ENCODE data around the gene C5orf46.

DNA sequence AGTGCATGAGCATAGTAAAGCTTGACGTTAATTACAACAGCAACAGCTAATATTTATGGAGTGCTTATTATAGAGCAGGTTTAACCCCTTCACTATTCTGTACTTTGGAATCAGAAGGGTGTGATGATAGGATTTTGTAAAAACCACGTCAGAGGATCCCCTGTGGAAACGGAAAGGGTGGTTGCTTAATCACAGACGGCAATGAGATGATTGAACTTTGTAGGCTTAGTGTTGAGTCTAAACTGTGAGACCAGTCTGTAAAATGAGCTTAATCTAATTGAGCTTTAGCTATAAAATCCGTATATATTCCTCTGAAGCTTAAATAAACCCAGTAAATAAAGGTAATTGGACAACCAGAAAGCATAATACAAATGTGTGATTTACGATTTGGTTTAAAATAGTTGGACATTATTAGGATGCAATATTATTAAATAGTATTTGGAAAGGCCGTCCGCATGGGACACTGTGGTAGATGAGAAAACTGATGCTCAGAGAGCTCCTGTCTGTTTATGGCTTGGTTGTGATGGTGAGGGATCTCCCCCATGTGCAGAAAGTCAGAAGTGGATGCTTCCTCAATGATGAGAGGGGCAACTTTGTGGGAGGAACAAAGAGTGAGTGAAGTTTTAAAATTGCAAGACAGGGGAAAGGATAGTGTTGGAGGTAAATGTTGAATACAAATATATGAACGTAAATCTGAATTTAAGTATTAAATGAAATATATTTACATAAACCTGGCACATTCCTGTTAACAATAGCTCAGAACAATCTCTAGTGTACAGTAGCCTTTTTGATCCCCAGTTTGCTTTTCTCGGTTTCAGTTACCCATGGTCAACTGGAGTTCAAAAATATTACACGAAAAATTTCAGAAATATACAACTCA lies 51.2 kb downstream of the C5orf46 start:
- TF ChIP-seq, protein P1, sequence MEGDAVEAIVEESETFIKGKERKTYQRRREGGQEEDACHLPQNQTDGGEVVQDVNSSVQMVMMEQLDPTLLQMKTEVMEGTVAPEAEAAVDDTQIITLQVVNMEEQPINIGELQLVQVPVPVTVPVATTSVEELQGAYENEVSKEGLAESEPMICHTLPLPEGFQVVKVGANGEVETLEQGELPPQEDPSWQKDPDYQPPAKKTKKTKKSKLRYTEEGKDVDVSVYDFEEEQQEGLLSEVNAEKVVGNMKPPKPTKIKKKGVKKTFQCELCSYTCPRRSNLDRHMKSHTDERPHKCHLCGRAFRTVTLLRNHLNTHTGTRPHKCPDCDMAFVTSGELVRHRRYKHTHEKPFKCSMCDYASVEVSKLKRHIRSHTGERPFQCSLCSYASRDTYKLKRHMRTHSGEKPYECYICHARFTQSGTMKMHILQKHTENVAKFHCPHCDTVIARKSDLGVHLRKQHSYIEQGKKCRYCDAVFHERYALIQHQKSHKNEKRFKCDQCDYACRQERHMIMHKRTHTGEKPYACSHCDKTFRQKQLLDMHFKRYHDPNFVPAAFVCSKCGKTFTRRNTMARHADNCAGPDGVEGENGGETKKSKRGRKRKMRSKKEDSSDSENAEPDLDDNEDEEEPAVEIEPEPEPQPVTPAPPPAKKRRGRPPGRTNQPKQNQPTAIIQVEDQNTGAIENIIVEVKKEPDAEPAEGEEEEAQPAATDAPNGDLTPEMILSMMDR (IDR thresholded peaks at IDR 0.05): no peak
- TF ChIP-seq EZH2 (IDR thresholded peaks at IDR 0.05; ENCODE audit: borderline replicate concordance, insufficient read depth, low read depth, low read length, poor library complexity, severe bottlenecking): no peak

Data from B cell (primary cell).